Measurements from ENCODE around the gene VEPH1.

GRCh38 chr3:157531301-157531660 is 28.1 kb upstream of the VEPH1 start:
- TF ChIP-seq, protein P1, sequence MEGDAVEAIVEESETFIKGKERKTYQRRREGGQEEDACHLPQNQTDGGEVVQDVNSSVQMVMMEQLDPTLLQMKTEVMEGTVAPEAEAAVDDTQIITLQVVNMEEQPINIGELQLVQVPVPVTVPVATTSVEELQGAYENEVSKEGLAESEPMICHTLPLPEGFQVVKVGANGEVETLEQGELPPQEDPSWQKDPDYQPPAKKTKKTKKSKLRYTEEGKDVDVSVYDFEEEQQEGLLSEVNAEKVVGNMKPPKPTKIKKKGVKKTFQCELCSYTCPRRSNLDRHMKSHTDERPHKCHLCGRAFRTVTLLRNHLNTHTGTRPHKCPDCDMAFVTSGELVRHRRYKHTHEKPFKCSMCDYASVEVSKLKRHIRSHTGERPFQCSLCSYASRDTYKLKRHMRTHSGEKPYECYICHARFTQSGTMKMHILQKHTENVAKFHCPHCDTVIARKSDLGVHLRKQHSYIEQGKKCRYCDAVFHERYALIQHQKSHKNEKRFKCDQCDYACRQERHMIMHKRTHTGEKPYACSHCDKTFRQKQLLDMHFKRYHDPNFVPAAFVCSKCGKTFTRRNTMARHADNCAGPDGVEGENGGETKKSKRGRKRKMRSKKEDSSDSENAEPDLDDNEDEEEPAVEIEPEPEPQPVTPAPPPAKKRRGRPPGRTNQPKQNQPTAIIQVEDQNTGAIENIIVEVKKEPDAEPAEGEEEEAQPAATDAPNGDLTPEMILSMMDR (conservative IDR thresholded peaks at IDR 0.05; ENCODE audit: low read depth, low read length): no peak
- TF ChIP-seq EZH2 (IDR thresholded peaks at IDR 0.05; ENCODE audit: borderline replicate concordance, low read depth, low read length, poor library complexity, severe bottlenecking): no peak

All from A673 (cell line).